Ramos (cell line): Measurements from ENCODE around the gene EID1.
"Not testable (repeated sequence)": the region's sequence is repeated elsewhere in the genome, so short reads cannot be mapped to it uniquely, and the experiment has no call there.

ENCODE experiments used
- in situ Hi-C: fragments of 300-500 bp; cut with MboI; formaldehyde crosslinking; loops from one replicate; pipeline ENCODE4 v1.14.3; 2022; ENCODE audit warnings: low sequenced_read_pairs; ENCODE audit not compliant: unreplicated experiment

Gene EID1

DNA sequence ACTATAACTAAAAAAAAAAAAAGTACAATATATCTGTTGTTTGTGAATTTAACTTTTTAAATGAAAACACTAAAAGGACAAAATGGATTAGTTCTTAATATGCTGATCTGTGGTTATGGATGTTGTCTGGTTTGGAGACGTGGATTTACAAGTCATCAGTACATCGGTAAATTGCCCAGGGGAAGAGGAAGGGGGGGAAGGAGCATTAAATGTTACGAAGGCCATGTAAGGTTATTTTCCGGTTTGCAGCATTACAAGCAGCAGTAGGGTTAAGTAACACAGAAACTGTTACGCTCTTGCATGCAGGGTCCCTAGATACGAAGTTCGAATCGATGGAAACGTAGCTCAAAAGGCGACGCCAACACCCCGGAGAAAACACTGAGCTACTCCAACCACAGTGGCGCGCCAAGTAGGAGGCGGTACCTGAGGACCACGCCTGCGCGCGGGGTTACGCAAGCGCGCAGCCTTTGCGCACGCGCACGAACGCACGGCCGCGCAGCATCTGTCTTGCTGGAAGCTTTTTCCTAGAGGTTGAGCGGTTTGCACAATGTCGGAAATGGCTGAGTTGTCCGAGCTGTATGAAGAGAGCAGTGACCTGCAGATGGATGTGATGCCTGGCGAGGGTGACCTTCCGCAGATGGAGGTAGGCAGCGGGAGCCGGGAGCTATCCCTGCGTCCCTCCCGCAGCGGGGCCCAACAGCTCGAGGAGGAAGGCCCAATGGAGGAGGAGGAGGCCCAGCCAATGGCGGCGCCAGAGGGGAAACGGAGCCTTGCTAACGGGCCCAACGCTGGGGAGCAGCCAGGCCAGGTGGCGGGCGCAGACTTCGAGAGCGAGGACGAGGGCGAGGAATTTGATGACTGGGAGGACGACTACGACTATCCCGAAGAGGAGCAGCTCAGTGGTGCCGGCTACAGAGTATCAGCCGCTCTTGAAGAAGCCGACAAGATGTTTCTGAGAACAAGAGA is at the start of gene EID1:
Gene EID1 (plus strand): TSS at position 505 of the 966 bp plus-strand sequence. CDS start 43 bp downstream, at position 548.
- in situ Hi-C loops, result no loop called here

DNA sequence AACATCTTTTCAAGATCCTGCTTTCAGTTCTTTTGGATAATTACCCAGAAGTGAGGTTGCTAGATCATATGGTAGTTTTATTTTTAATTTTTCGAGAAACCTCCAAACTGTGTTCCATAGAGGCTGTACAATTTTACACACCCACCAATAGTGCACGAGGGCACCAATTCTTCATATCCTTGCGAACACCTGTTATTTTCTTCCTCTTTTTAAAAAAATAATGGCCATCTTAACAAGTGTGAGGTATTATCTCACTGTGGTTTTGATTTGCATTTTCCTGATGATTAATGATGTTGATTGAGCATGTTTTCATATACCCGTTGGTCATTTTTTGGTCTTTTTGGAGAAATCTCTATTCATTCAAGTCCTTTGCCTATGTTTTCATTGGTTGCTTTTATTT is 49.5 kb upstream of the EID1 start:
- in situ Hi-C loops, result no loop called here

DNA sequence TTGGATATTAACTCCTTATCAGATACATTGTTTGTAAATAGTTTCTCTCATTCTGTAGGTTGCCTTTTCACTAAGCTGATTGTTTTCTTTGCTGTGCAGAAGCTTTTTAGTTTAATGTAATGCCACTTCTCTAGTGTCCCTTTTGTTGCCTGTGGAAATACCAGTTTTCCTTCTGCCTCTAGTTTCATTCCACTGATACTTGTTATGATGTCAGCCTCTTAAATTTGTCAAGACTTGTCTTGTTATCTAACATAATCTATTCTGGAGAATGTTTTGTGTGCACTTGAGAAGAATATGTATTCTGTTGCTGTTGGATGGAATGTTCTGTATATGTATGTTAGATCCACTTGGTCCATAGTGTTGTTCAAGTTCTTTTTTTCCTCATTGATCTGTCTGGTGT is 49.0 kb upstream of the EID1 start:
- in situ Hi-C loops, result no loop called here

- in situ Hi-C loops, result no loop called here
Measured at GRCh38 chr15:48832648-48833047, 45.3 kb upstream of the EID1 start.

GRCh38 chr15:48833526-48834239 is 44.3 kb upstream of the EID1 start:
- in situ Hi-C loops, result no loop called here

DNA sequence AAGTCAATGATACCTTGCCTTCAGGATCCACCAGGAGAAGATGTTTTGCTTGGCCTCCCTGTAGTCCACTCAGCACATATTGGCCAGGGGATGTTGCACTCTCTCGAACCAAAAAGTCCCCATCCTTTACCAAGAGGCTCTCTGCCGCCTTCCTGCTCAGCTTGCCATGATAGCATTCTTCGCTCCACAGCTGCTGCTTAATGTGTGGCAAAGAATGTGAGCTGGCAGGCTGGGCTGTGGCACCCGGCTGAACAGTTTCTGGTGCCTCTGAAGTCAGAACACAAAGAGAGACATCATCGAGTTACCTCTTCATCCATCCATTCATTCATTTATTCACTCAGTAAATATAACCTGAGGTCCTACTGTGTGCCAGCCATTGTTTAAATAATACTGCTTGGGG is 43.2 kb upstream of the EID1 start:
- in situ Hi-C loops, result no loop called here

DNA sequence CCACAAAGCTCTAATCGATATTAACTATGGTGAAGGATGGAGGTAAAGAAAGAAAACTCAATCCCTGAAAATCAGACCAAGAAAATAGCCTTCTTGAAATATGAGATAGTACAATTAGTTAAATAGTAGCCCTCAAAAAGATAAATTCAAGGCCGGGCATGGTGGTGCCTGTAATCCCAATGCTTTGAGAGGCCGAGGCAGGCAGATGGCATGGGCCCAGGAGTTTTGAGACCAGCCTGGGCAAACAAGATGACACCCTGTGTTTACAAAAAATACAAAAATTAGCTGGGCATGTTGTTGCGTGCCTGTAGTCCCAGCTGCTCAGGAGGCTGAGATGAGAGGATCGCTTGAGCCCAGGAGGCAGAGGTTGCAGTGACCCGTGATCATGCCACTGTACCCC is 35.4 kb upstream of the EID1 start:
- in situ Hi-C loops, result no loop called here

DNA sequence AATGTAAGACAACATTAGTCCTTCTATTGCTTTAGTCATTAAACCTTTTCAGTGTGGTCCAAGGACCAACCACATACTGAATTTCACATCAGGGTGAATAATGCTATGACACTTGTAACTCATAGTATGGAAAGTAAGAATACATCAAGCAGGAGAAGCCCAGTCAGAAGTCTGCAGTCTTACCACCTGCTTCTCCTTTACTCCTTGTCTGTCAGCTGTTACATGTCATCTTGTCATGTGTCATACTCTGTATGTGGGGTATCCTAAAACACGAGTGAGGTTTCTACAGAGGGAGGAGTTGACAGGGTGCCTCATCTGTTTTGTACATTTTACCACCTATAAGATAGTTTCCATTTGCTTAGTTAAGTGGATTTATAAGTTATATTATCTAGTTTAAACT is 32.8 kb upstream of the EID1 start:
- in situ Hi-C loops, result no loop called here

DNA sequence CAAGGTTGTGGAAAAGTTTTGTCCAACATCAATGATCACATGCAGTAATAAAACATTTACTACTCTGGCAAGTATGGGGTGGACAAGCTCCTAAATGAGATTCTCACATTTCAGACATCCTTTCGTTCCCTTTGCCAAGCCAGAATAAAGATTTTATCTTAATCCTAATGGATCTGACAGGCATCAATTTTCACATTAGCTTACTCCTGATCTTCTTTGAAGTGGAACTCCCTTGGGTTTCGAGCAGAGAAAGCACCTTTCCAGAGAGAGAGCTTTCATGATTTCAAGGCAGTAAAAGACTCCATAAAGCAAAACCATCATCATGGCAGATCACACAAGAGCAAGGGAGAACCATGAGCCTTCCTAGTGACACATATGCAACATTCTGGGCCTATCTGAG is 27.3 kb upstream of the EID1 start:
- in situ Hi-C loops, result no loop called here

GRCh38 chr15:48851956-48852355 is 26.0 kb upstream of the EID1 start:
- in situ Hi-C loops, result no loop called here

DNA sequence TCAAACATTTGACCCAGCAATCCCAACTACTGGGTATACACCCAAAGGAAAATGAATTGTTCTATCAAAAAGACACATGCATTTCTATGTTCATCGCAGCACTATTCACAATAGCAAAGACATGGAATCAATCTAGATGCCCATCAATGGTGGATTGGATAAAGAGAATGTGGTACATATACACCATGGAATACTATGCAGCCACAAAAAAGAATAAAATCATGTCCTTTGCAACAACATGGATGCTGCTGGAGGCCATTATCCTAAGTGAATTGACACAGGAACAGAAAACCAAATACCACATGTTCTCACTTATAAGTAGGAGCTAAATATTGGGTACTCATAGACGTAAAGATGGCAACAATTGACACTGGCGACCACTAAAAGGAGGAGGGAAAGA is 23.5 kb upstream of the EID1 start:
- in situ Hi-C loops, result not testable (repeated sequence)

GRCh38 chr15:48855501-48856440 is 22.2 kb upstream of the EID1 start:
- in situ Hi-C loops, result no loop called here

DNA sequence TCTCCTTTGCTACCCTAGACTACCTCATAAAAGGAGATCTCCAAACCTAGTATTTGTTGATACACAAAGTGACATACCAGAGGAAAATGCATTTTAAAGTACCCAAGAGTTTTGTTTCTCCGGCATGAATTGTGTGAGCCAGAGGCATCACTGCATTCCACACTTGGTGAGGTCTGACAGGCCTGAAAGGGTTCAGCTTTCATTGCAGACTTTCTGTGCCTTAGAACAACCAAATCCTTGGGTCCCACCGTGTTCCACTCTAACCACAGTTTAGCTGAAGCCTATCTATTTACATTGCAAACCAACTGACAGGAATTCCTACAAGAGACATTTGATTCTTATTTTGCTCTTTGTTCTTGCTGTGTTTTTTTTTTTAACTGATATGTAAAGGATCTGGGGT is 21.0 kb upstream of the EID1 start:
- in situ Hi-C loops, result no loop called here

- in situ Hi-C loops, result no loop called here
Measured at GRCh38 chr15:48858401-48858800, 19.5 kb upstream of the EID1 start.

- in situ Hi-C loops, result no loop called here
Measured at GRCh38 chr15:48859426-48859825, 18.5 kb upstream of the EID1 start.

DNA sequence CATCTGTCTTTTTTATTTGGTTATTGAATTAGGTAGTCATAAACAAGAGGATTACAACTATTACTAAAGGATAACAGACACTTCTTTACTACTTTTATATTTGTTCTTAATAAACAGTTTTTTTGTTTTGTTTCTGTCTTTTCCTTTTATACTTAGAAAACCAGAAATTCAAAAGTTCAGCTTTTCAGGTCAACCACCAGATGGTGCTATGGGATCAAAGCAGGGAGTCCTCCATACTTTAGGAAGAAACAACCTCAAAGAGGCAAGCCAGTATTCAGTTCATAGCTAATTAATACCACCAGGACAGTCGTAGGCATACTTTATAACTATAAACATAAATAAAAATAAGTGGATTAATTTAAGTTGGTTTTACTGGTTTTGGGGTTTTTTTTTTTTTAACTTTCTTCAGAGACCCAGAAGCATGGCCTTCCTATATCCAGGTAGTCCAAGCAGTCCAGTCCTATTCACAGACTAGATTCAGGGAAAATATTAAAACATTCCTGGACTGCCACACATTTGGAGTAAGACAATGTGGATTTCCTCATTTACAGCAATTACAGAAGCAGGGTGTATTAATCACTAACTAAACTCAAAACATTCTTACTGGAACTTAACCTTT is 16.0 kb upstream of the EID1 start:
- in situ Hi-C loops, result loop anchor here (10.0 kb wide), 2 partner anchors 563 to 1283 kb away; partner anchors contain the start of gene FGF7

- in situ Hi-C loops, result loop anchor here (10.0 kb wide), 2 partner anchors 562 to 1282 kb away; partner anchors contain the start of gene FGF7
Measured at GRCh38 chr15:48862705-48863104, 15.2 kb upstream of the EID1 start.

DNA sequence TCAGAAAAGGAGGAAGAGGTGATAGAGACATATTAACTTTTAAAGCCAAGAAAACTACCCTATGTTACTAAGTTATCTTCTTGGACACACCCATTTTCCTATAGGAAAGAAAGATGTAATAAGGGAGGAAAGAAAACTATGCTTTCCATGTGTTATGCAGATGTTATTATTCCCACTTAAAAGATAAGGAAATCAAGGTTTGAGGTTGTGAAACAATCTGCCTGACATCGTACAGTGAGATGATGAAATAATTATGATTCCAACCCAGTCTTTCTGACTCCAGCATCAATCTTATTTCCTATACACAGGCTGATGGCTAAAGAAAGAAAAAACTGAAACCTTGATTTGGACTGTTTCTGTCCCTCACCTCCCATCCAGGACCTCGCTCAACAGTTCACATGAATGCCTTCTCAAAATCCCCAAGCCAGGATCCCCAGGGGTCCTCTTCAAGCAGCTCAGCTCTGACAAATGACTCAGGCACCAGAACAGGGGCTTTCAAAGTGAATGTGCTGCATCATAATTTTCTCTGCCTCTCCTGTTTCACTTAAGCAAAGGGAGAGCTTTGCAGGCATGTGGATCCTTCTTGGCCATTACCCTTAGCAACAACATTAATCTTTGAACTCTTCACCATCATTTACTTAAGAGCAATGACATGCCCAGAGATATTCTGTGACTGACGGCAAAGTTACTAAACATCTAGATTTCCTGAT is 12.4 kb upstream of the EID1 start:
- in situ Hi-C loops, result loop anchor here (10.0 kb wide), 2 partner anchors 559 to 1279 kb away; partner anchors contain the start of gene FGF7

DNA sequence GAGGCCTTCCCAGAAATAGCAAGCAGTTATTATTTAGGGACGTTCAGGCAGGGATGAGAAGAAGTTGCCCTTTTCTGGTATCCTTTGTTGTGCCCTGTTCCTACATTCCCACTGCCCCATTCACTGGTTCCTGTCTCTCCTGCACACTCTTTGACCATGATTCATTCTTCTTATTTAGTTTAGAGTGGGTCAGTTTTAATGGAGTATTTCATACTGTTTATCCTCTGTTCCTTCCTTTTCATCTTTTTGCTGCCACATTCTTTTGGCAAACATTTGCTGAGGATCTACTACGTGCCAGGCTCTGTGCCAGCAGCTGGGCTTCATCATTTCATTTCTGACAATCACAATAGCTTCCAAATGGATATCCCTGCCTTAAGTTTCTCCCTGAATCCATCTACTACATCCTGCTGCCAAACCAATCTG is 11.8 kb upstream of the EID1 start:
- in situ Hi-C loops, result loop anchor here (10.0 kb wide), 2 partner anchors 559 to 1279 kb away; partner anchors contain the start of gene FGF7
